HG03469 (cell line): ENCODE data around the gene TMEM248.
"Not testable (repeated sequence)": the region's sequence is repeated elsewhere in the genome, so short reads cannot be mapped to it uniquely, and the experiment has no call there.

Source experiments
- ATAC-seq: cut with Tn5 transposase; IDR thresholded peaks from one replicate; pipeline ENCODE4 v1.9.1; 2021; ENCODE audit warnings: mild to moderate bottlenecking, moderate library complexity, moderate number of reproducible peaks; ENCODE audit not compliant: unreplicated experiment

TMEM248 gene

DNA sequence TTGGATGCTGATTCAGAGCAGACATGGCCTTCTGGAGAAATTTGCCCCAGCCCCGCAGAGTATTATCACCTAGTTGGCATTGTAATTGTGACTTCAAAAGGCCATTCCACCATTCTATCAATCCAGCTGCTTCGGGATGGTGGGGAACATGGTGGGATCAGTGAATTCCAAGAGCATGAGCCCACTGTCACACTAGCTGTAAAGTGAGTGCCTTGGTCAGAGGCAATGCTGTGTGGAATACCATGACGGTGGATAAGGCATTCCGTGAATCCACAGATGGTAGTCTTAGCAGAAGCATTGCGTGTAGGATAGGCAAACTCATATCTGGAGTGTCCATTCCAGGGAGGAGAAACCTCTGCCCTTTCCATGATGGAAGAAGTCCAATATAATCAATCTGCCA lies 13.3 kb upstream of the TMEM248 start:
- no peak for ATAC-seq

DNA sequence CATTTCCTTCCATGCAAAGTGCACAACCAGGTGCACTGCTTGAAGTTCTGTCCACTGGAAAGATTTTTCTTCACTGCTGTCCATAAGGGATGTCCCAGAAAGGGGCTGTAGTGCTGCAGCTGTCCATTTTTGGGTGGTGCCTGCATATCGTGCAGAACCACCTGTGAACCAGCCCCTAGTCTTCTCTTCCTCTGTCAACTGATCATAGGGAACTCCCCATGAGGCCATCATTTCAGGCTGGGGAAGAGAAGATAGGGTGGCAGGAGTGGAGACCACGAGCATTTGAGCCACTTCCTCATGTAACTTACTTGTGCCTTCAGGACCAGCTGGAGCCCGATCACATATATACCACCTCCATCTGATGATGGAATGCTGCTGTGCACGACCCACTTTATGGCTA lies 12.4 kb upstream of the TMEM248 start:
- not testable (repeated sequence) for ATAC-seq

GRCh38 chr7:66910789-66911188 lies 10.2 kb upstream of the TMEM248 start:
- ATAC-seq = no peak

GRCh38 chr7:66911191-66911590 lies 9.8 kb upstream of the TMEM248 start:
- ATAC-seq = not testable (repeated sequence)

DNA sequence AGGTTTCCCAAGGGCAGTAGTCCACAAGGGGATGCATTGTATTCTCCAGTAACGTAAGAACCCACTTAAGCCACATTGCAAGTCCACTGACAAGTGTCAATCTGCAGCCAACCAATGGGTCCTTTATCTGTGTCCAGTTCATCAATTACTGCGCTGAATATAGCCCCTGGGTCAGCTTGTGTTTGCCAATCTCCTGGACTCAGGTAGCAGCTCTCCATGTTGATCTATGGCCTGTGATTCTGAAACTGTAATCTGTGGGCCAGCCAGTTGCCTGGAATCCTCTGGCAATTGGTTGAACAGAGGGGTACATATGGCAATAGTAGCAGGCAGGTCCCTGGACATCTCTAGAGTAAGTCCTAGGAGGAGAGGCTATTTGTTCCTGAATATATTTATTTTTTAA lies 8.8 kb upstream of the TMEM248 start:
- ATAC-seq = no peak

DNA sequence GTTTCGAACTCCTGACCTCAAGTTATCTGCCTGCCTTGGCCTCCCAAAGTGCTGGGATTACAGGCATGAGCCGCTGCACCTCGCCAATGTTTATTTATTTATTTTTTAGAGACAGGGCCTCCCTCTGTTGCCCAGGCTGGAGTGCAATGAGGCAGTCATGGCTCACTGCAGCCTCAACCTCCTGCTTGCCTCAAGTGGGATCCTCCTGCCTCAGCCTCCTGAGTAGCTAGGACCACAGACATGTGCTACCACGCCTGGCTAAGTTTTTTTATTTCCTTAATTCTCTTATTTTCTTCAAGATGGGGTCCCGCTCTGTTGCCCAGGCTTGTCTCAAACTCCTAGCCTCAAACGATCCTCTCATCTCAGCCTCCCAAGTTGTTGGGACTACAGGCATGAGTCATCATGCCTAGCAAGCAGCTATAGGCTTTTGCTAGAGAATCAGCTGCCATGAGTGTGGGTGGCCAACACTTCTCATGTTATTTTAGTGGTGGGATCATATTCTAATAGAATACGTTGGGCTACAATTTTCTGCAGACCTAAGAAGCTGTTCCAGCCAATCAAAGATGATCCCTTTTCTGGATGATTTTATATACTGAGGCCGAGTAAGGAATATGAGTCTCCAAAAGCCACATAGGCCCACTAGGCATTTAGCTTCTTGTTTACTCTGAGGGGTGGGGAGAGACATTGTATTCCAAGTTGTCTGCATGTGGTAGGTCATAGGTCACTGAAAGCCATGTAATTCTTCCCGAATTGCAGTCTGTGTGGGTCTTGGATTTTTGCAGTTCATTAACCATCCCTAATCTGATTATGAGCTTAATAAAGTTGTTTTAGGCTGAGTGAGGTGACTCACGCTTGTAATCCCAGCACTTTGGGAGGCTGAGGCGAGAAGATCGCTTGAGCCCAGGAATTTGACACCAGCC lies 7.6 kb upstream of the TMEM248 start:
- ATAC-seq = no peak

- ATAC-seq = not testable (repeated sequence)
Measured at GRCh38 chr7:66917904-66918303, 3.1 kb upstream of the TMEM248 start.

GRCh38 chr7:66919304-66919703 lies 1.7 kb upstream of the TMEM248 start:
- no peak for ATAC-seq

GRCh38 chr7:66919704-66920103 lies 1.3 kb upstream of the TMEM248 start:
- ATAC-seq = no peak

- no peak for ATAC-seq
Measured at GRCh38 chr7:66920256-66920655, 769 bp upstream of the TMEM248 start.

GRCh38 chr7:66921396-66921917 lies 432 bp downstream of the TMEM248 start:
- peak; percentile 10 for ATAC-seq

GRCh38 chr7:66921918-66922486 lies 977 bp downstream of the TMEM248 start:
- no peak for ATAC-seq

- ATAC-seq = no peak
Measured at GRCh38 chr7:66925255-66925654, 4.2 kb downstream of the TMEM248 start.

DNA sequence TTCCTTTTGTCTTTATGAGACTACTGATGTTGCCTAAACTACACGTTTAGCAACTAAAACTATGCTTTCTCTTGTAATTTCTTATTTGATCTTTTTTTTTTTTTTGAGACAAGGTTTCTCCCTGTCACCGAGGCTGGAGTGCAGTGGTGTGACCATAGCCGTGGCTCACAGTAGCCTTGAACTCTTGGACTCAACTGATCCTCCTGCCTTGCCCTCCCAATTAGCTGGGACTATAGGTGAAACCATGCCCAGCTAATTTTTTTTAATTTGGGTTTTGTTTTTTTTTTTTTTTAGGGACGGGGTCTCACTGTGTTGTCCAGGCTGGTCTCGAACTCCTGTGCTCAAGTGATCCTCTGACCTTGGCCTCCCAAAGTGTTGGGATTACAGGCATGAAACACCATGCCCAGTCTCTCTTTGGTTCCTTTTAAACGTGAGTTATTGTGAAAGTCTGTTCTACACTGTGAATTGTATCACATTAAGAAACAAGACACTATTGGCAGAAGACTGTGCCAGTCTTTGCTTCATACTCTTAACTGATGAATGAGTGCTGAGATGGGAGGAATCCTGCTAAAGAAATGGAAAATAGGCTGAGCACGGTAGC lies 6.4 kb downstream of the TMEM248 start:
- ATAC-seq = no peak

DNA sequence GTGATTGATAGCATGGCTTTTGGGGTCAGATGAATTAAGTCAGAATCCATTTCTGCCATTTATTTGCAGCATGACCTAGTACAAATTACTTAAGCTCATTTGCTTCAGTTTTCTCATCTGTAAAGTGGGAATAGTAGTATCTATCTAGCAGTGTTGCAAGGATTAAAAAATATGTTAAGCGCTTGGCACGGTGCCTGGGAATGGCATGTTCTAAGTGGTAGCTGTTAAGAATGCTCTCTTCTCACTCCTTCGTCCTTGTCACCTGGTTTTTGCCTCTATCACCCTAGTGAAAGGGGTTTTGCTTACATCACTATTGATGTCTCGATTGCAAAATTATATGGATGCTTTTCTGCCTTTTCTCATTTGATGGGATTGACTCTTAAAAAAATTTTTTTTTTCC lies 7.4 kb downstream of the TMEM248 start:
- ATAC-seq = no peak

DNA sequence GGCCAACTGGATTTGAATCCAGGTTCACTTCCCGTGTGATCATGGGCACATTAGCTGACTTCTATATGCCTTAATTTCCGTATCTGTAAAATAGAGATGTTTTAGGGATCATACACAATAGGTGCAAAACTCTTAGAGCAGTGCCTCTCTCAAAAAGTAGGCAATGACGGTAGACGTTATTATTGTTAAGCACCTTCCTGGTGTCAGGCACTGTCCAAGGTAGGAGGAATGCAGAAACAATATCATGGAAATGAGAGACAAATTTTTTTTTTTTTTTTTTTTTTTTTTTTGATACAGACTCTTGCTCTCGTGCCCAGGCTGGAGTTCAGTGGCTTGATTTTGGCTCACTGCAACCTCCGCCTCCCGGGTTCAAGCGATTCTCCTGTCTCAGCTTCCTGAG lies 8.1 kb downstream of the TMEM248 start:
- ATAC-seq = no peak

DNA sequence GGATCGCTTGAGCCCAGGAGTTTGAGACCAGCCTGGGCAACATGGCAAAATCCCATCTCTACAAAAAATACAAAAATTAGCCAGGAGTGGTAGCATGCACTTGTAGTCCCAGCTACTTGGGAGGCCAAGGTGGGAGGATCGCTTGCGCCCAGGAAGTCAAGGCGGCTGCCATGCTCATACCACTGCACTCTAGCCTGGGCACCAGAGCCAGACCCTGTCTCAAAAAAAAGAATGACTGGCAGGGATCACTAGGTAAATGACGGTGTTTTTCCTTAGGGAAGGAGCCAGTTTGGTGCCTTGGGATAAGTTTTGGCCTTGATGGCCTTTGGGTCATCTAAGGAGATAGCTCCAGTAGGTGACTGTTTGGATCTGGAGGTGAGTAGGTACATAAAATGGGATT lies 8.9 kb downstream of the TMEM248 start:
- no peak for ATAC-seq

GRCh38 chr7:66930341-66930740 lies 9.3 kb downstream of the TMEM248 start:
- ATAC-seq = no peak

- no peak for ATAC-seq
Measured at GRCh38 chr7:66933469-66933868, 12.4 kb downstream of the TMEM248 start.

- ATAC-seq = no peak
Measured at GRCh38 chr7:66937940-66938339, 16.9 kb downstream of the TMEM248 start.

DNA sequence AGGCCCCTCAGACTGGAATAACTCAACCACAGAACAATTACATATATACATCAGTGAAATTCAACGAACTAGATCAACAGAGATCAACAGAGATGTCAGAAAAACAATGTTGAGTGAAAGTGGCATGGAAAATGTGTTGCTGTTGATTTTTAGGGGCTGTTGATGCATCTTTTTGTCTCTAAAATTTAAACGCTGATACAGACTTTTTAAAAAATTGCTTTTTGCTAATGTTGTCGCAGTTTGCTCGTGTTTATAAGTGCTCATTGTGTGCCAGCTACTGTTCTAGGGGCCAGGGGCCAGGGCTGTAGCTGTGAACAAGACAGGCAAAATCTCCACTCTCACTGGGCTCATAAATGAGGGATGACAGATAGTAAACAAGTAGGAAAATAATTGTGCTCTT lies 18.3 kb downstream of the TMEM248 start:
- no peak for ATAC-seq

DNA sequence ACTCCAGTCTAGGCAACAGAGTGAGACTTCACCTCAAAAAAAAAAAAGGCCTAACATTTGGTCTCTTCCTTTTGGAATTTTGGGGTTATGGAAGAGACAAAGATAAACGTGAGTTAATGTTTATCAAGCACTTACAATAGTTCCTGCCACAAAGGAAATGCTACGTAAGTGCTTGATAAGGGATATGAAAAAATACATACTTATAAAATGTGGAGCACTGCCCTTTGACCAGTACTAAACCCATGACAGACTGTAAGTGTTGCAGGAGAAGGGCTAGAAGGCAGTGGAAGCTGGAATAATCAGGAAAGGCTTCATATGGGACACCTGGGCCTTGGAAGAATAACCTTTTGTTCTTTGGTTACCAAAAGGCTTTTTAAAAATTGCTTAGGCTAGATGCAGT lies 25.5 kb downstream of the TMEM248 start:
- ATAC-seq = no peak
